HG03469 (cell line): ENCODE data around the gene ZMIZ1.
"Not testable (repeated sequence)": the region's sequence is repeated elsewhere in the genome, so short reads cannot be mapped to it uniquely, and the experiment has no call there.

Experiments
- ATAC-seq: cut with Tn5 transposase; IDR thresholded peaks from one replicate; pipeline ENCODE4 v1.9.1; 2021; ENCODE audit warnings: mild to moderate bottlenecking, moderate library complexity, moderate number of reproducible peaks; ENCODE audit not compliant: unreplicated experiment

Gene ZMIZ1

GRCh38 chr10:79029478-79030390 is 39.0 kb upstream of the ZMIZ1 start:
- no peak for ATAC-seq

- ATAC-seq: no peak
Observed at GRCh38 chr10:79030705-79031104, 38.1 kb upstream of the ZMIZ1 start.

- no peak for ATAC-seq
Observed at GRCh38 chr10:79031723-79032122, 37.0 kb upstream of the ZMIZ1 start.

GRCh38 chr10:79034271-79034876 is 34.4 kb upstream of the ZMIZ1 start:
- no peak for ATAC-seq

GRCh38 chr10:79036416-79036815 is 32.4 kb upstream of the ZMIZ1 start:
- ATAC-seq: not testable (repeated sequence)

- ATAC-seq: no peak
Observed at GRCh38 chr10:79038104-79038840, 30.5 kb upstream of the ZMIZ1 start.

GRCh38 chr10:79038841-79039201 is 29.9 kb upstream of the ZMIZ1 start:
- ATAC-seq: no peak

- ATAC-seq: no peak
Observed at GRCh38 chr10:79042639-79043411, 25.9 kb upstream of the ZMIZ1 start.

- ATAC-seq: no peak
Observed at GRCh38 chr10:79044036-79044632, 24.6 kb upstream of the ZMIZ1 start.

- no peak for ATAC-seq
Observed at GRCh38 chr10:79044846-79045245, 23.9 kb upstream of the ZMIZ1 start.

- ATAC-seq: no peak
Observed at GRCh38 chr10:79045566-79046175, 23.1 kb upstream of the ZMIZ1 start.

- ATAC-seq: no peak
Observed at GRCh38 chr10:79046326-79046725, 22.4 kb upstream of the ZMIZ1 start.

- ATAC-seq: no peak
Observed at GRCh38 chr10:79046741-79047583, 21.8 kb upstream of the ZMIZ1 start.

GRCh38 chr10:79047584-79047874 is 21.2 kb upstream of the ZMIZ1 start:
- no peak for ATAC-seq

- no peak for ATAC-seq
Observed at GRCh38 chr10:79047875-79048638, 20.7 kb upstream of the ZMIZ1 start.

GRCh38 chr10:79048639-79049550 is 19.9 kb upstream of the ZMIZ1 start:
- ATAC-seq: no peak
